Measurements from ENCODE around the gene COL17A1. TPM values are rescaled to one million over a fixed set of nuclear protein-coding genes. Genes with fewer than 3 reads are reported as not detected.
A peak's percentile ranks its signal among the peaks of the same experiment; 100 is the strongest.

Gene COL17A1
- total and polyA plus RNA-seq, 2 of the 13 experiments (the other 11 are each of a cell fraction or from before 2014, with no cell fraction given): 0.03 TPM; not detected in 1

GRCh38 chr10:104049504-104050250, 36.0 kb downstream of the COL17A1 start:
- ChIA-PET POLR2A (no interaction called here), CTCF (ENCODE audit: low intra/inter-chr PET ratio, low total read pairs) (no interaction called here)
- WGBS (ENCODE audit: low lambda C conversion rate): 11% methylated on average over 6 of the region's 8 CpGs
- no peak overlapping the region for H3K4me3 ChIP-seq (replicated peaks in 1 of 3; ENCODE audit: insufficient read depth in 1 of 3, low read depth in 2 of 3, low read length in 3 of 3)
- FAIRE-seq (no peak), DNase-seq (ENCODE audit: low spot score) (no peak), ATAC-seq (peak; percentile 15; the same call in 1 of the 3 replicates)
- no peak overlapping the region for H2AFZ ChIP-seq (ENCODE audit: low read length)
- no peak overlapping the region for H3K9ac ChIP-seq (ENCODE audit: insufficient read depth, low read depth, low read length)
- TF ChIP-seq RARA (CRISPR knock-in tag; IDR thresholded peaks at IDR 0.05): 0 out of 2 replicates have a peak, but pooled peaks have one; percentile 25
- TF ChIP-seq ZNF292 (CRISPR knock-in tag; IDR thresholded peaks at IDR 0.05; ENCODE audit: borderline replicate concordance, low read depth): peak; percentile 42; the same call in 1 of the 2 replicates
- TF ChIP-seq RFX5 (IDR thresholded peaks at IDR 0.05; ENCODE audit: low read depth, low read length): no peak
- in situ Hi-C loops (cut with HindIII; ENCODE audit: extremely low pct_ligation_motif_present, low pct_unique_long_range_greater_than_20kb) (loop anchor here (5.0 to 10.0 kb wide), 2 partner anchors 158 to 305 kb away; partner anchors contain the start of gene CFAP58), intact Hi-C loops (cut with micrococcal nuclease; ENCODE audit: unreplicated experiment) (no loop called here)
- BruUV-seq (replicated peaks): no TSS peak
- H3K27ac ChIP-seq (ENCODE audit: extremely low read length, insufficient read depth, low read length): no peak overlapping the region
- H3K27me3 ChIP-seq (ENCODE audit: control insufficient read depth in 1 of 2, insufficient read depth in 2 of 2, low read length in 2 of 2): peaks cover 2 to 41% of the 10 kb centered on the region in 2 experiments; a peak in 4 of 5 replicates
- no peaks in the 10 kb centered on the region for H4K20me1 ChIP-seq (ENCODE audit: insufficient read depth, low read length)
- no peaks in the 10 kb centered on the region for H3K9me3 ChIP-seq (ENCODE audit: low read length)
- H3K36me3 ChIP-seq (replicated peaks in 1 of 2; ENCODE audit: control insufficient read depth in 1 of 2, insufficient read depth in 2 of 2, low read length in 2 of 2): no peaks in the 10 kb centered on the region
- H3K4me2 ChIP-seq (ENCODE audit: low read depth, low read length): no peak overlapping the region
- peaks cover 25% of the 10 kb centered on the region for H3K4me1 ChIP-seq (ENCODE audit: insufficient read depth, low read length)
- no peaks in the 10 kb centered on the region for H3K79me2 ChIP-seq (ENCODE audit: insufficient read depth, low read length)

- H3K4me2 ChIP-seq (ENCODE audit: low read depth, low read length): no peak overlapping the region
- no TSS peak for BruUV-seq (replicated peaks)
- no peaks in the 10 kb centered on the region for H4K20me1 ChIP-seq (ENCODE audit: insufficient read depth, low read length)
- peaks cover 6 to 65% of the 10 kb centered on the region in 2 experiments for H3K27me3 ChIP-seq (ENCODE audit: control insufficient read depth in 1 of 2, insufficient read depth in 2 of 2, low read length in 2 of 2)
- FAIRE-seq: no peak
- in situ Hi-C loops (cut with HindIII; ENCODE audit: extremely low pct_ligation_motif_present, low pct_unique_long_range_greater_than_20kb) (loop anchor here (5.0 to 10.0 kb wide), 2 partner anchors 161 to 308 kb away; partner anchors contain the start of gene CFAP58), intact Hi-C loops (cut with micrococcal nuclease; ENCODE audit: unreplicated experiment) (no loop called here)
- ChIA-PET CTCF (ENCODE audit: low intra/inter-chr PET ratio, low total read pairs) (no interaction called here), POLR2A (no interaction called here)
- H3K4me1 ChIP-seq (ENCODE audit: insufficient read depth, low read length): peaks cover 11% of the 10 kb centered on the region
- WGBS (ENCODE audit: low lambda C conversion rate): 23% methylated on average over 5 of the region's 6 CpGs
- no peak overlapping the region for H3K9ac ChIP-seq (ENCODE audit: insufficient read depth, low read depth, low read length)
- no peak overlapping the region for H2AFZ ChIP-seq (ENCODE audit: low read length)
- no peak for ATAC-seq
- H3K36me3 ChIP-seq (replicated peaks in 1 of 2; ENCODE audit: control insufficient read depth in 1 of 2, insufficient read depth in 2 of 2, low read length in 2 of 2): no peaks in the 10 kb centered on the region
- no peak for DNase-seq (ENCODE audit: low spot score)
- H3K79me2 ChIP-seq (ENCODE audit: insufficient read depth, low read length): no peaks in the 10 kb centered on the region
- no peak overlapping the region for H3K4me3 ChIP-seq (replicated peaks in 1 of 3; ENCODE audit: insufficient read depth in 1 of 3, low read depth in 2 of 3, low read length in 3 of 3)
- H3K27ac ChIP-seq (ENCODE audit: extremely low read length, insufficient read depth, low read length): no peak overlapping the region
- no peaks in the 10 kb centered on the region for H3K9me3 ChIP-seq (ENCODE audit: low read length)
- TF ChIP-seq GZF1 (CRISPR knock-in tag; IDR thresholded peaks at IDR 0.05): no peak
- no peak for TF ChIP-seq PLRG1 (conservative IDR thresholded peaks at IDR 0.05)
- TF ChIP-seq ELF3 (CRISPR knock-in tag; IDR thresholded peaks at IDR 0.05): no peak
- no peak for TF ChIP-seq NFYC (CRISPR knock-in tag; IDR thresholded peaks at IDR 0.05)
- TF ChIP-seq TP53 (CRISPR knock-in tag; conservative IDR thresholded peaks at IDR 0.05): no peak
- no peak for TF ChIP-seq ZBTB1 (CRISPR knock-in tag; IDR thresholded peaks at IDR 0.05; ENCODE audit: borderline replicate concordance)
- no peak for TF ChIP-seq ZXDC (CRISPR knock-in tag; IDR thresholded peaks at IDR 0.05)
- TF ChIP-seq CTCF (CRISPR knock-in tag; IDR thresholded peaks at IDR 0.05): no peak
- no peak for TF ChIP-seq GLMP (CRISPR knock-in tag; IDR thresholded peaks at IDR 0.05; ENCODE audit: borderline replicate concordance)
- TF ChIP-seq ZNF552 (CRISPR knock-in tag; IDR thresholded peaks at IDR 0.05; ENCODE audit: borderline replicate concordance): no peak
Measured at GRCh38 chr10:104046651-104047050, 39.0 kb downstream of the COL17A1 start.
